Chondrocyte (in vitro differentiated cells): ENCODE measurements around the gene PON3. TPM values are rescaled to one million over a fixed set of nuclear protein-coding genes. Genes with fewer than 3 reads are reported as not detected.
"Not testable (repeated sequence)": the region's sequence is repeated elsewhere in the genome, so short reads cannot be mapped to it uniquely, and the experiment has no call there.

ENCODE experiments used
- DNase-seq: peaks from one replicate; pipeline ENCODE4 v3.0.0; 2021; ENCODE audit warnings: mixed read lengths, low spot score
- H3K27ac Mint-ChIP-seq: one replicate; pipeline ENCODE4 v1.8.0; 2021; ENCODE audit warnings: mild to moderate bottlenecking, moderate library complexity, mixed read lengths; ENCODE audit not compliant: unreplicated experiment
- H3K27me3 Mint-ChIP-seq: 2 replicates; pipeline ENCODE4 v1.8.0; 2021; ENCODE audit warnings: low read depth, mixed read lengths
- H3K36me3 Mint-ChIP-seq: 2 replicates; pipeline ENCODE4 v1.8.0; 2021; ENCODE audit warnings: low read depth, mixed read lengths
- H3K4me1 Mint-ChIP-seq: 2 replicates; pipeline ENCODE4 v1.8.0; 2021; ENCODE audit warnings: low read depth, mild to moderate bottlenecking, mixed read lengths
- H3K4me3 Mint-ChIP-seq: one replicate; pipeline ENCODE4 v1.8.0; 2021; ENCODE audit warnings: mild to moderate bottlenecking, moderate library complexity, mixed read lengths; ENCODE audit not compliant: unreplicated experiment
- H3K9me3 Mint-ChIP-seq: 2 replicates; pipeline ENCODE4 v1.8.0; 2021; ENCODE audit warnings: low read depth, mixed read lengths
- total RNA-seq: library from RNA; stranded (reverse); gene quantifications from 3 replicates; pipeline ENCODE4 v1.2.1, GENCODE V29; 2021
- TF ChIP-seq, protein P1 (sequence below): fragments of 200-600 bp; sonication (generic); IDR thresholded peaks from 2 replicates; pipeline ENCODE4 v1.5.0; 2021; ENCODE audit warnings: antibody characterized with exemption, mild to moderate bottlenecking, moderate library complexity

PON3 gene
- total RNA-seq, 1 donor from 2014 or later: not detected

DNA sequence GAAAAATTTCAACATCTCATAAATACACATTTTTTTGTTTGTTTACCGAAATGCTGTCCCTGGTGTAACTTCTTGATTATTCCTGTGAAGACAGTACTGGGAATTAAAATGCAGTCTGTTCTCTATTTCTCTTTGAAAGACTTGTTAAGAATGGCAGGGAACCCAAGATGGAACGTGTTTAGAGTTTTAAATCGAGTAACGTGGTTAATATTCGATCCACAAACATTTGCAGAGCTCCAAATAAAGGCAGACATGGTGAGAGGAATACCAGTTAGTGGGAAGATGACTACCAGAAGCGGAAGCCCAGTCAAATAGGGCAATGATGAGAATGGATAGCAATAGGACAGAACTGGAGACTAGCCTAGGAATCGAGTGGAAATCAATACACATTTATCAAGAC lies 6.7 kb downstream of the PON3 start:
- Mint-ChIP-seq H3K36me3 (no peaks in the 10 kb centered on the region), H3K27me3 (no peaks in the 10 kb centered on the region), H3K4me1 (no peaks in the 10 kb centered on the region), H3K9me3 (peaks cover 12% of the 10 kb centered on the region), H3K4me3 (no peak overlapping the region), H3K27ac (no peak overlapping the region)
- no peak for DNase-seq
- TF ChIP-seq, protein P1, sequence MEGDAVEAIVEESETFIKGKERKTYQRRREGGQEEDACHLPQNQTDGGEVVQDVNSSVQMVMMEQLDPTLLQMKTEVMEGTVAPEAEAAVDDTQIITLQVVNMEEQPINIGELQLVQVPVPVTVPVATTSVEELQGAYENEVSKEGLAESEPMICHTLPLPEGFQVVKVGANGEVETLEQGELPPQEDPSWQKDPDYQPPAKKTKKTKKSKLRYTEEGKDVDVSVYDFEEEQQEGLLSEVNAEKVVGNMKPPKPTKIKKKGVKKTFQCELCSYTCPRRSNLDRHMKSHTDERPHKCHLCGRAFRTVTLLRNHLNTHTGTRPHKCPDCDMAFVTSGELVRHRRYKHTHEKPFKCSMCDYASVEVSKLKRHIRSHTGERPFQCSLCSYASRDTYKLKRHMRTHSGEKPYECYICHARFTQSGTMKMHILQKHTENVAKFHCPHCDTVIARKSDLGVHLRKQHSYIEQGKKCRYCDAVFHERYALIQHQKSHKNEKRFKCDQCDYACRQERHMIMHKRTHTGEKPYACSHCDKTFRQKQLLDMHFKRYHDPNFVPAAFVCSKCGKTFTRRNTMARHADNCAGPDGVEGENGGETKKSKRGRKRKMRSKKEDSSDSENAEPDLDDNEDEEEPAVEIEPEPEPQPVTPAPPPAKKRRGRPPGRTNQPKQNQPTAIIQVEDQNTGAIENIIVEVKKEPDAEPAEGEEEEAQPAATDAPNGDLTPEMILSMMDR: no peak

GRCh38 chr7:95379457-95379856 lies 16.7 kb downstream of the PON3 start:
- not testable (repeated sequence) for H3K4me3 Mint-ChIP-seq, DNase-seq, H3K27ac Mint-ChIP-seq

DNA sequence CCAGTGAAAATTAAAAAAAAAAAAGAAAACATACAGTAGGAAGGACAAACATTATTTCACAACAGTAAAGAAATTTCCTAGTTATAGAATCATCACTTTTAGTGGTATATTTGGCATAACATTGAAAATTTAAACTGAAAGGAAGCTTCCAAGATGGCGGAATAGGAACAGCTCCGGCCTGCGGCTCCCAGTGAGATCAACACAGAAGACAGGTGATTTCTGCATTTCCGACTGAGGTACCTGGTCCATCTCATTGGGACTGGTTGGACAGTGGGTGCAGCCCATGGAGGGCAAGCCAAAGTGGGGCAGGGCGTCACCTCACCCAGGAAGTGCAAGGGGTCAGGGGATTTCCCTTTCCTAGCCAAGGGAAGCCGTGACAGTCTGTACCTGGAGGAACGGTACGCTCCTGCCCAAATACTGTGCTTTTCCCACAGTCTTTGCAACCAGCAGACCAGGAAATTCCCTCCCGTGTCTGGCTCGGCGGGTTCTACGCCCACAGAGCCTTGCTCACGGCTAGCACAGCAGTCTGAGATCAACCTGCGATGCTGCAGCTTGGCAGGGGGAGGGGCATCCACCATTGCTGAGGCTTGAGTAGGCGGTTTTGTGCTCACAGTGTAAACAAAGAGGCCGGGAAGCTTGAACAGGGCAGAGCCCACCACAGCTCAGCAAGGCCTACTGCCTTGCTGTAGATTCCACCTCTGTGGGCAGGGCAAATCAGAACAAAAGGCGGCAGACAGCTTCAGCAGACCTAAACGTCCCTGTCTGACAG lies 19.4 kb downstream of the PON3 start:
- H3K4me3 Mint-ChIP-seq: no peak overlapping the region
- peaks cover 31% of the 10 kb centered on the region for H3K9me3 Mint-ChIP-seq
- H3K4me1 Mint-ChIP-seq: no peaks in the 10 kb centered on the region
- DNase-seq: no peak
- H3K27me3 Mint-ChIP-seq: peaks cover 2% of the 10 kb centered on the region
- TF ChIP-seq, protein P1: no peak
- H3K27ac Mint-ChIP-seq: no peak overlapping the region
- peaks cover 7% of the 10 kb centered on the region for H3K36me3 Mint-ChIP-seq

More at GRCh38 chr7:95379457-95379856, 16.7 kb downstream of the PON3 start:
- not testable (repeated sequence) for H3K27me3 Mint-ChIP-seq, H3K4me1 Mint-ChIP-seq, H3K36me3 Mint-ChIP-seq
- peaks cover 41% of the 10 kb centered on the region for H3K9me3 Mint-ChIP-seq

- DNase-seq: no peak
- Mint-ChIP-seq H3K9me3 (peaks cover 25% of the 10 kb centered on the region), H3K4me3 (no peak overlapping the region), H3K27ac (no peak overlapping the region), H3K36me3 (peaks cover 3% of the 10 kb centered on the region), H3K27me3 (no peaks in the 10 kb centered on the region), H3K4me1 (no peaks in the 10 kb centered on the region)
- TF ChIP-seq, protein P1: no peak
Observed at GRCh38 chr7:95375591-95376257, 20.5 kb downstream of the PON3 start.

GRCh38 chr7:95373323-95373722 lies 22.9 kb downstream of the PON3 start:
- no peaks in the 10 kb centered on the region for H3K4me1 Mint-ChIP-seq
- H3K4me3 Mint-ChIP-seq: no peak overlapping the region
- H3K36me3 Mint-ChIP-seq: no peaks in the 10 kb centered on the region

More at GRCh38 chr7:95373323-95373722, 22.9 kb downstream of the PON3 start:
- Mint-ChIP-seq H3K27me3 (no peaks in the 10 kb centered on the region), H3K9me3 (peaks cover 7% of the 10 kb centered on the region), H3K27ac (no peak overlapping the region)
- DNase-seq: no peak
- TF ChIP-seq, protein P1: no peak
